Head of caudate nucleus (tissue), 42 donors: ENCODE results near the gene UMODL1.

Experiments
- DNase-seq, 42 donors: peaks; one replicate each; pipeline versions ENCODE4 v3.0.0 to v3.0.0-alpha.2; 2020 to 2021; ENCODE audit warnings: mixed read lengths in 7 of 42
- intact Hi-C: fragments of 100-400 bp; cut with DNase I; formaldehyde crosslinking; loops from one replicate; pipeline ENCODE4 v1.15.0; 2022

Gene UMODL1

GRCh38 chr21:42137191-42137904 lies 66.2 kb downstream of the UMODL1 start:
- DNase-seq: no peak
- intact Hi-C loops: no loop called here

GRCh38 chr21:42140196-42140934 lies 69.2 kb downstream of the UMODL1 start:
- DNase-seq: no peak
- intact Hi-C loops: no loop called here

GRCh38 chr21:42141643-42142042 lies 70.5 kb downstream of the UMODL1 start:
- DNase-seq: no peak
- intact Hi-C loops: no loop called here

- no peak for DNase-seq
- intact Hi-C loops: no loop called here
Measured at GRCh38 chr21:42142141-42142540, 71.0 kb downstream of the UMODL1 start.

- DNase-seq: no peak
- intact Hi-C loops: no loop called here
Measured at GRCh38 chr21:42142627-42143026, 71.5 kb downstream of the UMODL1 start.

- no peak for DNase-seq
- intact Hi-C loops: no loop called here
Measured at GRCh38 chr21:42143111-42143510, 72.0 kb downstream of the UMODL1 start.

- DNase-seq: no peak
- intact Hi-C loops: no loop called here
Measured at GRCh38 chr21:42144221-42144620, 73.1 kb downstream of the UMODL1 start.

GRCh38 chr21:42144679-42145568 lies 73.8 kb downstream of the UMODL1 start:
- intact Hi-C loops: loop anchor here (5.0 kb wide), 1 partner anchor 302 kb away; no protein-coding TSS in a partner anchor
- peak in 3 of 42 donors; percentile 1 to 14 (median 4) for DNase-seq

- intact Hi-C loops: loop anchor here (5.0 kb wide), 1 partner anchor 302 kb away; no protein-coding TSS in a partner anchor
- DNase-seq: peak; percentile 33 to 90 (median 72)
Measured at GRCh38 chr21:42145569-42146272, 74.6 kb downstream of the UMODL1 start.

GRCh38 chr21:42146273-42146805 lies 75.2 kb downstream of the UMODL1 start:
- DNase-seq: peak in 4 of 42 donors; percentile 0 to 9 (median 3)
- intact Hi-C loops: loop anchor here (5.0 kb wide), 1 partner anchor 301 kb away; no protein-coding TSS in a partner anchor

- intact Hi-C loops: loop anchor here (5.0 kb wide), 1 partner anchor 300 kb away; no protein-coding TSS in a partner anchor
- DNase-seq: peak in 5 of 42 donors; percentile 2 to 24 (median 12)
Measured at GRCh38 chr21:42146821-42147220, 75.7 kb downstream of the UMODL1 start.

- peak in 6 of 42 donors; percentile 2 to 25 (median 9) for DNase-seq
- intact Hi-C loops: loop anchor here (5.0 kb wide), 1 partner anchor 300 kb away; no protein-coding TSS in a partner anchor
Measured at GRCh38 chr21:42147386-42148020, 76.4 kb downstream of the UMODL1 start.

- intact Hi-C loops: loop anchor here (5.0 kb wide), 1 partner anchor 299 kb away; no protein-coding TSS in a partner anchor
Measured at GRCh38 chr21:42148097-42148496, 77.0 kb downstream of the UMODL1 start.

GRCh38 chr21:42148584-42148983 lies 77.5 kb downstream of the UMODL1 start:
- DNase-seq: peak in 2 of 42 donors; percentile 5 to 7
- intact Hi-C loops: loop anchor here (5.0 kb wide), 1 partner anchor 299 kb away; no protein-coding TSS in a partner anchor

More at GRCh38 chr21:42148097-42148496, 77.0 kb downstream of the UMODL1 start:
- DNase-seq: no peak

- intact Hi-C loops: loop anchor here (5.0 kb wide), 1 partner anchor 297 kb away; no protein-coding TSS in a partner anchor
- peak in 5 of 42 donors; percentile 6 to 25 (median 10) for DNase-seq
Measured at GRCh38 chr21:42149656-42150473, 78.7 kb downstream of the UMODL1 start.

- DNase-seq: peak in 3 of 42 donors; percentile 7 to 27 (median 24)
- intact Hi-C loops: no loop called here
Measured at GRCh38 chr21:42150474-42151085, 79.5 kb downstream of the UMODL1 start.
